GM18867 (cell line): ENCODE data around the gene SCAMP4.

Experiments
- ATAC-seq: cut with Tn5 transposase; IDR thresholded peaks from one replicate; pipeline ENCODE4 v1.9.1; 2021; ENCODE audit warnings: mild to moderate bottlenecking, moderate library complexity; ENCODE audit not compliant: unreplicated experiment

SCAMP4 gene

GRCh38 chr19:1936916-1937610 lies 31.9 kb downstream of the SCAMP4 start:
- ATAC-seq = no peak

GRCh38 chr19:1938071-1938470 lies 32.9 kb downstream of the SCAMP4 start:
- ATAC-seq = no peak

- ATAC-seq = no peak
These were observed 36.2 kb downstream of the SCAMP4 start, which contains the start of gene CSNK1G2 for GRCh38 chr19:1941146-1942077. Gene CSNK1G2, plus strand, starts transcription at chr19:1941172. Its CDS starts 28,601 bp downstream, at chr19:1969773.

- no peak for ATAC-seq
These were observed 37.1 kb downstream of the SCAMP4 start for GRCh38 chr19:1942078-1942933.

- no peak for ATAC-seq
These were observed 37.8 kb downstream of the SCAMP4 start for GRCh38 chr19:1942934-1943555.

- no peak for ATAC-seq
These were observed 38.5 kb downstream of the SCAMP4 start for GRCh38 chr19:1943661-1944087.

- no peak for ATAC-seq
These were observed 39.1 kb downstream of the SCAMP4 start for GRCh38 chr19:1944088-1944915.

GRCh38 chr19:1944916-1945561 lies 39.8 kb downstream of the SCAMP4 start:
- ATAC-seq = no peak

GRCh38 chr19:1945899-1946298 lies 40.7 kb downstream of the SCAMP4 start:
- ATAC-seq = no peak

- ATAC-seq = no peak
These were observed 42.5 kb downstream of the SCAMP4 start for GRCh38 chr19:1947651-1948209.

GRCh38 chr19:1949304-1950101 lies 44.3 kb downstream of the SCAMP4 start:
- ATAC-seq = no peak

- no peak for ATAC-seq
These were observed 45.4 kb downstream of the SCAMP4 start for GRCh38 chr19:1950640-1951039.

- no peak for ATAC-seq
These were observed 47.4 kb downstream of the SCAMP4 start for GRCh38 chr19:1952635-1953034.

- ATAC-seq = no peak
These were observed 47.8 kb downstream of the SCAMP4 start for GRCh38 chr19:1953037-1953436.

GRCh38 chr19:1953441-1954094 lies 48.4 kb downstream of the SCAMP4 start:
- ATAC-seq = no peak

- ATAC-seq = no peak
These were observed 49.3 kb downstream of the SCAMP4 start for GRCh38 chr19:1954532-1954933.
